KOPT-K1 (cell line): ENCODE measurements around the gene APBB1.
A peak's percentile ranks its signal among the peaks of the same experiment; 100 is the strongest.
"Not testable (repeated sequence)": the region's sequence is repeated elsewhere in the genome, so short reads cannot be mapped to it uniquely, and the experiment has no call there.

ENCODE experiments used
- H3K27ac ChIP-seq: fragments of 200-600 bp; sonication (generic); 2 replicates; pipeline ENCODE4 v1.5.1; 2016; ENCODE audit warnings: antibody characterized with exemption, mild to moderate bottlenecking, low read depth, low read length; ENCODE audit not compliant: poor library complexity, severe bottlenecking
- H3K36me3 ChIP-seq: fragments of 200-600 bp; sonication (generic); 2 replicates; pipeline ENCODE4 v1.5.1; 2017; ENCODE audit warnings: antibody characterized with exemption, mild to moderate bottlenecking, low read length, moderate library complexity; ENCODE audit not compliant: insufficient read depth
- H3K9me3 ChIP-seq: fragments of 200-600 bp; sonication (generic); 2 replicates; pipeline ENCODE4 v1.5.1; 2017; ENCODE audit warnings: antibody characterized with exemption, low read length, mild to moderate bottlenecking; ENCODE audit not compliant: insufficient read depth, poor library complexity, severe bottlenecking

APBB1 gene

GRCh38 chr11:6404342-6405051, 14.4 kb downstream of the APBB1 start:
- Histone ChIP-seq H3K36me3 (no peaks in the 10 kb centered on the region), H3K27ac (no peak overlapping the region), H3K9me3 (no peaks in the 10 kb centered on the region)

- Histone ChIP-seq H3K36me3 (no peaks in the 10 kb centered on the region), H3K9me3 (no peaks in the 10 kb centered on the region), H3K27ac (peak overlapping the region; percentile 79)
Measured at GRCh38 chr11:6403539-6403938, 15.4 kb downstream of the APBB1 start.

- H3K36me3 ChIP-seq = no peaks in the 10 kb centered on the region
- peak overlapping the region; percentile 79 for H3K27ac ChIP-seq
- H3K9me3 ChIP-seq = no peaks in the 10 kb centered on the region
Measured at GRCh38 chr11:6402561-6402981, 16.3 kb downstream of the APBB1 start.

GRCh38 chr11:6402061-6402470, 16.8 kb downstream of the APBB1 start:
- H3K36me3 ChIP-seq = no peaks in the 10 kb centered on the region
- H3K9me3 ChIP-seq = no peaks in the 10 kb centered on the region
- peak overlapping the region; percentile 79 for H3K27ac ChIP-seq

GRCh38 chr11:6401464-6401863, 17.4 kb downstream of the APBB1 start:
- Histone ChIP-seq H3K9me3 (no peaks in the 10 kb centered on the region), H3K27ac (peak overlapping the region; percentile 79), H3K36me3 (no peaks in the 10 kb centered on the region)

- H3K27ac ChIP-seq = no peak overlapping the region
- H3K9me3 ChIP-seq = no peaks in the 10 kb centered on the region
- no peaks in the 10 kb centered on the region for H3K36me3 ChIP-seq
Measured at GRCh38 chr11:6400431-6401345, 18.2 kb downstream of the APBB1 start.

- H3K9me3 ChIP-seq = no peaks in the 10 kb centered on the region
- no peak overlapping the region for H3K27ac ChIP-seq
- H3K36me3 ChIP-seq = no peaks in the 10 kb centered on the region
Measured at GRCh38 chr11:6397636-6398035, 21.3 kb downstream of the APBB1 start.

GRCh38 chr11:6397156-6397555, 21.7 kb downstream of the APBB1 start:
- Histone ChIP-seq H3K9me3 (no peaks in the 10 kb centered on the region), H3K36me3 (no peaks in the 10 kb centered on the region), H3K27ac (no peak overlapping the region)

- Histone ChIP-seq H3K9me3 (no peaks in the 10 kb centered on the region), H3K27ac (no peak overlapping the region), H3K36me3 (no peaks in the 10 kb centered on the region)
Measured at GRCh38 chr11:6395470-6396060, 23.3 kb downstream of the APBB1 start.

GRCh38 chr11:6393989-6394670, 24.8 kb downstream of the APBB1 start:
- Histone ChIP-seq H3K36me3 (no peaks in the 10 kb centered on the region), H3K27ac (no peak overlapping the region), H3K9me3 (no peaks in the 10 kb centered on the region)

- H3K9me3 ChIP-seq, H3K36me3 ChIP-seq: not testable (repeated sequence)
Measured at GRCh38 chr11:6392251-6392650, 26.6 kb downstream of the APBB1 start.

GRCh38 chr11:6391537-6392134, 27.3 kb downstream of the APBB1 start:
- Histone ChIP-seq H3K27ac (no peak overlapping the region), H3K36me3 (no peaks in the 10 kb centered on the region), H3K9me3 (no peaks in the 10 kb centered on the region)

More at GRCh38 chr11:6392251-6392650, 26.6 kb downstream of the APBB1 start:
- H3K27ac ChIP-seq = not testable (repeated sequence)

GRCh38 chr11:6390718-6391469, 28.0 kb downstream of the APBB1 start:
- H3K36me3 ChIP-seq = no peaks in the 10 kb centered on the region
- no peaks in the 10 kb centered on the region for H3K9me3 ChIP-seq
- H3K27ac ChIP-seq = peak overlapping the region; percentile 37
